ENCODE data around the gene OPRL1.
"Not testable (repeated sequence)": the region's sequence is repeated elsewhere in the genome, so short reads cannot be mapped to it uniquely, and the experiment has no call there.

OPRL1 gene

DNA sequence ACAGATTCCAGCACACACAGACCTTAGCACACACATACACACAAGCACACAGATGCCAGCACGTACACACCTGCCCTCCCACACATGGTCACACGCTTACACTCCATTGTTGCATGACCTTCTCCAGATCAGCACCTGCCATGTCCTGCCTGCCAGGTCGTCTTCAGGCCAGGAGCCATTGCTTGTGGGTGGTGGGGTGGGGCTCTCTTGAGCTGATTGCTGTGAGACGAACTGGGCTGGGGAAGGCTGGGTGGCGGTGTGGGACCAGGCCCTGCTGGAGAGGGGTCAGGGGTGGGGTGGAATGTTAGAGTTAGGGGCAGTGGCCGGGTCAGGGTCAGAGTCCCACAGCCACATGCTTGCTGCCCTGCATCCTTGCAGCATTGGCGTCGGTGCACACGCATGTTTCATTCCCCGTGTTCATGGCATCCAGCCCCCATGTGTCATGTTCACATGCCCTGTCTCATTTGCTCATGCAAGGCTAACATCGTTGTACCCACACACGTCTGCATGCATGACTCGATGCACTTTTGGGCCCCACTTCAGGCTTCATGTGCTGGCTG, 34.0 kb downstream of the OPRL1 start:
- DNase-seq (ENCODE audit: low read depth, low spot score): no peak
- CTCF ChIA-PET: interaction anchor here (1.4 kb wide), 1 partner anchor 76 kb away, joined by 4 read pairs; no protein-coding TSS in a partner anchor
- no peak overlapping the region for H3K4me3 ChIP-seq (ENCODE audit: low read depth, low read length)
- POLR2A ChIA-PET: no interaction called here
- TF ChIP-seq, protein P1, sequence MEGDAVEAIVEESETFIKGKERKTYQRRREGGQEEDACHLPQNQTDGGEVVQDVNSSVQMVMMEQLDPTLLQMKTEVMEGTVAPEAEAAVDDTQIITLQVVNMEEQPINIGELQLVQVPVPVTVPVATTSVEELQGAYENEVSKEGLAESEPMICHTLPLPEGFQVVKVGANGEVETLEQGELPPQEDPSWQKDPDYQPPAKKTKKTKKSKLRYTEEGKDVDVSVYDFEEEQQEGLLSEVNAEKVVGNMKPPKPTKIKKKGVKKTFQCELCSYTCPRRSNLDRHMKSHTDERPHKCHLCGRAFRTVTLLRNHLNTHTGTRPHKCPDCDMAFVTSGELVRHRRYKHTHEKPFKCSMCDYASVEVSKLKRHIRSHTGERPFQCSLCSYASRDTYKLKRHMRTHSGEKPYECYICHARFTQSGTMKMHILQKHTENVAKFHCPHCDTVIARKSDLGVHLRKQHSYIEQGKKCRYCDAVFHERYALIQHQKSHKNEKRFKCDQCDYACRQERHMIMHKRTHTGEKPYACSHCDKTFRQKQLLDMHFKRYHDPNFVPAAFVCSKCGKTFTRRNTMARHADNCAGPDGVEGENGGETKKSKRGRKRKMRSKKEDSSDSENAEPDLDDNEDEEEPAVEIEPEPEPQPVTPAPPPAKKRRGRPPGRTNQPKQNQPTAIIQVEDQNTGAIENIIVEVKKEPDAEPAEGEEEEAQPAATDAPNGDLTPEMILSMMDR (IDR thresholded peaks at IDR 0.05; ENCODE audit: insufficient read depth, low read length, missing control alignments): no peak

- TF ChIP-seq, protein P1 (IDR thresholded peaks at IDR 0.05; ENCODE audit: insufficient read depth, low read length, missing control alignments): no peak
- POLR2A ChIA-PET: no interaction called here
- DNase-seq (ENCODE audit: low read depth, low spot score): no peak
- H3K4me3 ChIP-seq (ENCODE audit: low read depth, low read length): no peak overlapping the region
- CTCF ChIA-PET: interaction anchor here (1.4 to 1.7 kb wide), 4 partner anchors 13 to 76 kb away, joined by 3 to 7 read pairs (median 4); no protein-coding TSS in a partner anchor
These were observed 34.6 kb downstream of the OPRL1 start for GRCh38 chr20:64114356-64114971.

DNA sequence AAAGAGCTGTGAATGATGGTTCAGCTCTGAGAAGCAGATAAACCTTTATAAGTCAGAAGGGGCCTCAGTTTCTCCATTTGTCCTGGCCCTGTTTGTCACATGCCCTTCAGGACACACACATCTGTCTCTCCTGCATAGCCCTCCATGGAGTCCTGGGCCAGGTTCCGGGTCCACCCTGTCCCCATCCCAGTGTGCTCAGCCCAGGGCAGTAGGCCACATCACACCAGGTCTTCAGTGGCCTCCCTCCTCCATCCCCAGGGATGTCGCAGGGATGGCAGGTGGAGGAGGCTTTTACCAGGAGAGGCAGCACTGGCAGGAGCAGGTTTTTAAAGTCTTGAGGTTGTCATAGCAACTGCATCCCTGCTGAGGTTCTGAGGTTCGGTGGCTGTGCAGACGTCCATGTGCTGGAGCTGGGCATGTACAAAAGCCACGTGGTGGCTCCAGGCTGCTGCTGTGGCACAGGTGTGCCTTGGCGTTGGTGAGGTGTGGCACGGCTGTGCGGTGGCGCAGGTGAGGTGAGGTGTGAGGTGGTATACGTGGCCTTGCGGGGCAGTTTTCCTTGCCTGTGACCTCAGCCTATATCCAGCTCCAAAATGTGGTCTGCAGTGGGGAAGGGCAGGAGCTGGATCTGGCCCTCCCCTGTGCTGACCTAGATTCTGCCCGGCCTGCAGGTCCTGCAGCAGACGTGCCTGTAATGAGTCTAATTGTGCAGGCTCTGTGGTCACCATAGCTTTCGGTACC, 35.5 kb downstream of the OPRL1 start:
- TF ChIP-seq, protein P1 (IDR thresholded peaks at IDR 0.05; ENCODE audit: insufficient read depth, low read length, missing control alignments): no peak
- ChIA-PET POLR2A (no interaction called here), CTCF (interaction anchor here (1.4 to 1.7 kb wide), 4 partner anchors 14 to 77 kb away, joined by 3 to 7 read pairs (median 4); partner anchors contain the start of gene LKAAEAR1)
- DNase-seq (ENCODE audit: low read depth, low spot score): no peak
- no peak overlapping the region for H3K4me3 ChIP-seq (ENCODE audit: low read depth, low read length)

GRCh38 chr20:64116016-64116415, 36.1 kb downstream of the OPRL1 start:
- H3K4me3 ChIP-seq (ENCODE audit: low read depth, low read length): no peak overlapping the region
- POLR2A ChIA-PET: no interaction called here
- no peak for DNase-seq (ENCODE audit: low read depth, low spot score)
- TF ChIP-seq, protein P1 (IDR thresholded peaks at IDR 0.05; ENCODE audit: insufficient read depth, low read length, missing control alignments): no peak
- CTCF ChIA-PET: interaction anchor here (1.5 to 1.7 kb wide), 3 partner anchors 14 to 78 kb away, joined by 3 to 7 read pairs (median 5); partner anchors contain the start of gene LKAAEAR1

- TF ChIP-seq, protein P1 (IDR thresholded peaks at IDR 0.05; ENCODE audit: insufficient read depth, low read length, missing control alignments): no peak
- DNase-seq (ENCODE audit: low read depth, low spot score): no peak
- POLR2A ChIA-PET: no interaction called here
- CTCF ChIA-PET: interaction anchor here (1.3 to 1.7 kb wide), 3 partner anchors 33 to 78 kb away, joined by 3 to 5 read pairs (median 3); partner anchors contain the start of gene LKAAEAR1
- no peak overlapping the region for H3K4me3 ChIP-seq (ENCODE audit: low read depth, low read length)
These were observed 36.9 kb downstream of the OPRL1 start for GRCh38 chr20:64116541-64117431.

DNA sequence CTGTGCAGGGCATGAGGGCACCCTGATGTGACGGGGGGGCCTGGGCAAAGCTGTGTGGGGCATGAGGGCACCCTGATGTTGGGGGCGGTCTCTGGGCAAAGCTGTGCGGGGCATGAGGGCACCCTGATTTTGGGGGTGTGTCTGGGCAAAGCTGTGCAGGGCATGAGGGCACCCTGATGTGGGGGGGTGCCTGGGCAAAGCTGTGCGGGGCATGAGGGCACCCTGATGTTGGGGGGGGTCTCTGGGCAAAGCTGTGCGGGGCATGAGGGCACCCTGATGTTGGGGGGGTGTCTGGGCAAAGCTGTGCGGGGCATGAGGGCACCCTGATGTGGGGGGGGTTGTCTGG, 37.5 kb downstream of the OPRL1 start:
- CTCF ChIA-PET: interaction anchor here (1.3 kb wide), 1 partner anchor 64 kb away, joined by 3 read pairs; no protein-coding TSS in a partner anchor
- H3K4me3 ChIP-seq (ENCODE audit: low read depth, low read length); DNase-seq (ENCODE audit: low read depth, low spot score); POLR2A ChIA-PET: not testable (repeated sequence)
